ENCODE measurements around the gene TFF1. TPM values are rescaled to one million over a fixed set of nuclear protein-coding genes. Genes with fewer than 3 reads are reported as not detected.

TFF1 gene
- total RNA-seq, 1 donor from 2014 or later, result not detected

GRCh38 chr21:42400525-42400924, 34.2 kb upstream of the TFF1 start:
- DNase-seq (ENCODE audit: low spot score in 2 of 2), result no peak
- no peak for FAIRE-seq

- no peak for FAIRE-seq
- no peak for DNase-seq (ENCODE audit: low spot score in 2 of 2)
These were observed 32.2 kb upstream of the TFF1 start for GRCh38 chr21:42398436-42399028.

GRCh38 chr21:42397746-42398394, 31.5 kb upstream of the TFF1 start:
- FAIRE-seq (no peak), DNase-seq (ENCODE audit: low spot score in 2 of 2) (no peak)

DNA sequence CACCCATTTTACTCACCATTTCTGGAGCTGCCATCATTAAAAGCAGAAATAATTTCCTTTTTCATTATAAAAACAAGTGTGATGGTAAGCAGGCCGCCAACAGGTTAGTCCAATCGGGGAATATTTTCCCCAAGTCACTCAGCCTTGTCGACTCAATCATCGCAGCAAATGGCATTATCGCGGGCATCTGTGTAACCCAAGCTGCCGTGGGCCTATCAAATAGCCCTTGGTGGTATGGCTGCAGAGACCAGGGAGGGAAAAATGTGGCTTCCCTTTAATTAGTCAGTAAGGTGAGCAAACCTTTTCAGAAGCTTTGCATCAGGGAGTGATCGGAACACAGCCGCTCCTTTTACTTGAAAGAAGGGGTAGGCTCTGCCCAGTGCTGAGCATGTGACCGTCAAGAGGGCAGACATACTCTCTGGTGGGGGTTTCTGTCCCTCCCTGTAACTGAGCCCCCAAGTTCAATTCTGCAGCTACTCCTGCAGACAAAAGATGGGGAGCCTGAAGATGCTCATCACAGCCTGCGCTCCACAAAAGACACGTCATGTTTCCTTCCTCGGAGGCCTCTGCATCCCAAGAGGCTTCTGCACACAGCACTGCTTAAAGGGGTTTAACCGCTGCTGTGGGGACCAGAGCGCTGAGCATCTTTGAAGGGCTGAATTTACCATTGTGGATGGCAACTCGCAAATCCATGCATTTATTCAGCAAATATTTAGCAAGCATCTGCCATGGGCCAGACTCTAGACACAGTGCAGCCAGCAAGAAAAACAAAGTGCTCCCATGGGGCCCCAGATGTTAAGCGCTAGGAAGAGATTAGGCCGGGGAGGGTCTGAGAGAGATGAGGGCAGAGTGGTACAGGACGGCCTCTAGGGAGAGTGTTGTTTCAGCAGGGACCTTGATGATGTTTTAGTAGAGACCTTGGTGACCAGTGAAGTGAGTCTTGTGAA, 30.7 kb upstream of the TFF1 start:
- no peak for FAIRE-seq
- no peak for DNase-seq (ENCODE audit: low spot score in 2 of 2)

GRCh38 chr21:42395905-42396651, 29.7 kb upstream of the TFF1 start, which contains the start of gene TMPRSS3:
Gene TMPRSS3, minus strand, starts transcription at chr21:42396052. Its CDS starts 635 bp downstream, at chr21:42395417.
- DNase-seq (ENCODE audit: low spot score in 2 of 2) (no peak), FAIRE-seq (no peak)

DNA sequence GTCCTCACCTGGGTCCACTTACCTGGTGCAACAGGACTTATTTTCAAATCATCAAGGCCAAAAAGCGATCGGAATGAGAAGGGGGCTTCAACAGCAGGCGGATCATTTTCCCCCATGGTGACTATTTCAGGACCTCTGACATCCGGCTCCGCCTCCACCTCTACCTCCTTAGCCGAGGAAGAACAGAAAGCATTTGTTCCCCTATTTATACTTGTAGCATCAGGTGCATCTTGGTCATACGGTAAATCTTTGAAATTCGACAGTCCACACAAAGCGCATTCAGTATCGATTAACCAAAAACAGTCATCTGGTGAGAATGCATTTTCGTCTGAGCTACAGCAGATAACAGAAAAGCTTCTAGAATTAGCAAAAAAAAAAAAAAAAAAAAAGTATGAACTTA, 29.0 kb upstream of the TFF1 start:
- DNase-seq (ENCODE audit: low spot score in 2 of 2), result no peak
- no peak for FAIRE-seq

GRCh38 chr21:42393443-42393950, 27.2 kb upstream of the TFF1 start:
- no peak for DNase-seq (ENCODE audit: low spot score in 2 of 2)
- no peak for FAIRE-seq

- FAIRE-seq (no peak), DNase-seq (ENCODE audit: low spot score in 2 of 2) (no peak)
These were observed 26.6 kb upstream of the TFF1 start for GRCh38 chr21:42392731-42393442.

DNA sequence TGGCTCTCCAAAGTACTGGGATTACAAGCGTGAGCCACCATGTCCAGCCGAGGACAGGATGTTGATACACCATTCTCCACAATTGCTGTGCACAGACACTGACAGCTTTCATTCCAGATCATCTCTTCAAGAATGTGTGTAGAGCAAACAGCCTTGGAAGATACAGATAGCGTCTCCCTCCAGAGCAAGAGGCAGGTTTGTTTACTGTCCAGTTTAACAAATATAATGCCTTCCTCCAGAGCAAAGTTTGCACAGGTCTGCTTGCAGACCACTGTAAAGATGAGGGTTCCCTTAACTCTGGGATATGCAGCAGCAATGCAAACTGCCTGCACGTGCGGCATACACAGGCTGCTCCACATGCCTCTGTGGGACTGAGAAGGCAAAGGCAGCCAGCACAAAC, 25.0 kb upstream of the TFF1 start:
- DNase-seq (ENCODE audit: low spot score in 2 of 2), result no peak

GRCh38 chr21:42390696-42391095, 24.4 kb upstream of the TFF1 start:
- DNase-seq (ENCODE audit: low spot score in 2 of 2), result no peak

More for the DNA sequence above, 25.0 kb upstream of the TFF1 start:
- FAIRE-seq, result no peak

DNA sequence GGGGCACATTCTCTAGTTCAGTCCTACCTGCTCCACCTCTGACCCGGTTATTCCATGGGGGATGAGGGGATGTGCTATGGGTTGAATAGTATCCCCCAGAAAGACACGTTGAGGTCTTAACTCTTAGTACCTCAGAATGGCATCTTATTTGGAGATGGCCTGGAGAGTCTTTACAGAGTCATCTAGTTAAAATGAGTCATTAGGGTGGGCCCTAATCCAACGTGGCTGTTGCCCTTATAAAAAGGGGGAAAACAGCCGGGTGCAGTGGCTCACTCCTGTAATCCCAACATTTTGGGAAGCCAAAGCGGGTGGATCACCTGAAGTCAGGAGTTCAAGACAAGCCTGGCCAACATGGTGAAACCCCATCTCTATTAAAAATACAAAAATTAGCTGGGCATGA, 23.9 kb upstream of the TFF1 start:
- FAIRE-seq (no peak), DNase-seq (ENCODE audit: low spot score in 2 of 2) (no peak)

More at GRCh38 chr21:42390696-42391095, 24.4 kb upstream of the TFF1 start:
- no peak for FAIRE-seq

DNA sequence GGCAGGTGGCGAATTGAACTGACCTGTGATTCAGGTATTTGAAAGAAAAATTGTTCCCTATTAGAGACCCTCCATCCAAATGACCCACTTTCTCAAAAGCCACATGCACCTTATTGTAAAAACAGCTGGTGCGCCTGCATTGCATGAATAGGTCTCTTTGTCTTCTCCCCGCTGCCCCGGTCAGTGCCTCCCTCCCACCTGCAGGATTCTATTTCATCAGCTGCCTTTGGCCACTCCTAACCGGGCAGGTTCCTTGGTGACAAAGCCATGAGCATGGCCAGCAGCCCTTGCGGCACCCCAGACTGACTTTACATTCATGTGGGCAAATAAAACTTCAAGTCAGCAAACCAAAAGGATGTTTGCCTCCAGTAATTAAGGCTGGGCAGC, 23.1 kb upstream of the TFF1 start:
- FAIRE-seq (no peak), DNase-seq (ENCODE audit: low spot score in 2 of 2) (no peak)

- FAIRE-seq (no peak), DNase-seq (ENCODE audit: low spot score in 2 of 2) (no peak)
These were observed 22.6 kb upstream of the TFF1 start for GRCh38 chr21:42388740-42389448.

- FAIRE-seq (no peak), DNase-seq (ENCODE audit: low spot score in 2 of 2) (no peak)
These were observed 21.6 kb upstream of the TFF1 start for GRCh38 chr21:42387843-42388340.

DNA sequence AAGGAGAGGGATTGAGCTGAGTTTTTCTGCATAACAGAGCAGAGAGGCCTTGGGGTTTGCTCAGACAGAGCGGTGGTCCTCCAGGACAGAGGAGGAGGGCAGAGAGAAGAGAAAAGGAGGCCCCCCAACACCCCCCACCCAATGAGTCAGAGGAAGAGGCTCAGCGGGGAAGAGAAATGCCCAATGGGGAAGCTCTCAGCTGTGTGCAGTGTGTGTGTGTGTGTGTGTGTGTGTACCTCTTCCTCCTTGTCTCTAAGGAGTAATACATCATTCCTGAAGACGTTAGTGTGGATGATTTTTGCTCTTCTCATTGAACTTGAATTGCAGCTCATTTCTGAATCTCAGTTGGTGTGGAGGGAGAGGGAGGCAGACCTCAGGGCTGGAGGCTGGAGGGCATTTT, 20.8 kb upstream of the TFF1 start:
- no peak for FAIRE-seq
- DNase-seq (ENCODE audit: low spot score in 2 of 2), result no peak

DNA sequence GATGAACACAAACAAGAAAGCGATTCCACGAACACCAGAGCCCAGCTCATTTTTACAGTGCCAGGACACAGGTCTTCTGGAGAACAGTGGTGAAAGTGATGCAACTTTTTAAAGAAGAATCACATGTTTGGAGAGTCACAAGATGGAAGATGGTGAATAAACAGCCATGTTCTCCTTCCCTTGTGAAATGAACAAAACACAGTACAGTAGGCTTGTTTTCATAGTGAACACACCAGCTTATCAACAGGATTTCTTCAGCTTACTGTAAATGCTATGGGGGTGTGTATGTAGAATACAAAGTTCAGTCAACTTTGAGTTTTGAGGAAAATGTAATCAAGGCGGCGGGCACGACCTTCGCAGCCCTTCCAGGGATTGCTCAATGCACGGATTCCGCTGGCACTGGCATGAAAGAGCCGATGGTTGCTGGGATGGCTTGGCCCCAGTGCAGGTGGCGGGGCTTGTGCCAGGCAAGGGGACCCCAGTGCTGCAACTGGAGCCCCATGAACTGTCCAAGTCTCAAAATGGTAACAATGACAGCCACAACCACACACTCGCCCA, 19.8 kb upstream of the TFF1 start:
- no peak for DNase-seq (ENCODE audit: low spot score in 2 of 2)

GRCh38 chr21:42385619-42386018, 19.3 kb upstream of the TFF1 start:
- FAIRE-seq, result no peak

More for the DNA sequence above, 19.8 kb upstream of the TFF1 start:
- no peak for FAIRE-seq

DNA sequence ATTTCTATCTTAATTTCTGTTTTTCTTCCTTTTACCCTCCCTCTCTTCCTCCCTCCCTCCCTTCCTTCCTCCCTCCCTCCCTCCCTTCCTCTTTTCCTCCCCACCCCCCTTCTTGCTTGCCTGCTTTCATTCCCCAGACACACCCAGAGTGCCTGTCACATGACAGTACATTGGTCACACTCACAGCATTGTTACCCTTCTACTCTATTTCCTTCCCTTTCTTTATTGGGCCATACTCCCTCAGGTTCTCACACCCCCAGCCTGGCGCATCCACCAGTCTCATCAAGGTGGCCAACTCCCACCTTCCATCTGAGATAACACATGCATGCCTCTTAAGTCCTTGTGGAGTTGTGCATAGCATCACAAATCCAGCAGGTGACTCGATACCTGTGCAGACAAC, 18.7 kb upstream of the TFF1 start:
- DNase-seq (ENCODE audit: low spot score in 2 of 2) (no peak), FAIRE-seq (no peak)

More at GRCh38 chr21:42385619-42386018, 19.3 kb upstream of the TFF1 start:
- DNase-seq (ENCODE audit: low spot score in 2 of 2), result no peak
